ENCODE results near the gene C4orf33. TPM values are rescaled to one million over a fixed set of nuclear protein-coding genes. Genes with fewer than 3 reads are reported as not detected.

C4orf33 gene
- total RNA-seq, 1 experiment from 2014 or later: 8.6 TPM

DNA sequence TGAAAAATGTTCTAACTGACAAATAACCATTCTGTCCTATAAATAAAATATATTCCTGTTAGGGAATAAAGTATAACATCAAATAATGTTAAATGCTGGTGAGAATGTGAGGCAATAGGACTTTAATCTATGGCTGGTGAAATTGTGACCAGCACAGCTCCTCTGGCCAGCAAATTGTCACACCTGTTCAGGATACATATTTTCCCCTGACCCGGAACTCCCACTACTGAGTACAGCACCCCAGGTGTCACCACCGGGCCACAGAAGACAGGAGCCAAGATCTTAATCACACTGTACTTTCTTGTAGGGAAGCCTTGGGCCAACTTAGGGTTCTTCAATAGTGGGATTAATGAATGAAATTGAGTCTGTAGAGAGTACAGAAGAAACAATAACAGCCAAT is 33.2 kb downstream of the C4orf33 start:
- POLR2A ChIA-PET: no interaction called here
- intact Hi-C loops (cut with micrococcal nuclease): no loop called here
- H3K4me3 ChIP-seq (replicated peaks in 1 of 2; ENCODE audit: low read depth in 1 of 2, low read length in 2 of 2): no peak overlapping the region
- no peak overlapping the region for H2AFZ ChIP-seq (ENCODE audit: low read depth, low read length, poor library complexity, severe bottlenecking)
- no peaks in the 10 kb centered on the region for H3K9me2 ChIP-seq (ENCODE audit: insufficient read depth)
- TF ChIP-seq SRF (IDR thresholded peaks at IDR 0.05; ENCODE audit: low read depth) (no peak), CBX3 (IDR thresholded peaks at IDR 0.05; ENCODE audit: low read depth) (no peak), SIN3A (IDR thresholded peaks at IDR 0.05; ENCODE audit: low read depth) (no peak), ZNF274 (IDR thresholded peaks at IDR 0.05; ENCODE audit: low read depth, low read length) (no peak), YY1 (IDR thresholded peaks at IDR 0.05; ENCODE audit: extremely low read depth, insufficient replicate concordance, low read depth, low read length) (no peak), TCF7L2 (IDR thresholded peaks at IDR 0.05; ENCODE audit: borderline replicate concordance, extremely low read depth, insufficient read depth, insufficient read length) (no peak), CEBPB (IDR thresholded peaks at IDR 0.05; ENCODE audit: low read depth) (no peak), EZH2 (IDR thresholded peaks at IDR 0.05) (no peak), EZH2phosphoT487 (IDR thresholded peaks at IDR 0.05; ENCODE audit: borderline replicate concordance) (no peak), FOSL1 (IDR thresholded peaks at IDR 0.05; ENCODE audit: low read depth) (no peak), ZFX (IDR thresholded peaks at IDR 0.05) (no peak), EGR1 (IDR thresholded peaks at IDR 0.05; ENCODE audit: low read depth) (no peak), JUND (IDR thresholded peaks at IDR 0.05) (no peak), POLR2AphosphoS5 (IDR thresholded peaks at IDR 0.05; ENCODE audit: low read depth, low read length) (no peak), RAD21 (IDR thresholded peaks at IDR 0.05; ENCODE audit: low read depth) (no peak), POLR2A (IDR thresholded peaks at IDR 0.05; ENCODE audit: borderline replicate concordance, extremely low read depth, insufficient read depth, insufficient read length) (no peak), SP1 (IDR thresholded peaks at IDR 0.05; ENCODE audit: low read depth) (no peak)
- TF ChIP-seq, protein P1, sequence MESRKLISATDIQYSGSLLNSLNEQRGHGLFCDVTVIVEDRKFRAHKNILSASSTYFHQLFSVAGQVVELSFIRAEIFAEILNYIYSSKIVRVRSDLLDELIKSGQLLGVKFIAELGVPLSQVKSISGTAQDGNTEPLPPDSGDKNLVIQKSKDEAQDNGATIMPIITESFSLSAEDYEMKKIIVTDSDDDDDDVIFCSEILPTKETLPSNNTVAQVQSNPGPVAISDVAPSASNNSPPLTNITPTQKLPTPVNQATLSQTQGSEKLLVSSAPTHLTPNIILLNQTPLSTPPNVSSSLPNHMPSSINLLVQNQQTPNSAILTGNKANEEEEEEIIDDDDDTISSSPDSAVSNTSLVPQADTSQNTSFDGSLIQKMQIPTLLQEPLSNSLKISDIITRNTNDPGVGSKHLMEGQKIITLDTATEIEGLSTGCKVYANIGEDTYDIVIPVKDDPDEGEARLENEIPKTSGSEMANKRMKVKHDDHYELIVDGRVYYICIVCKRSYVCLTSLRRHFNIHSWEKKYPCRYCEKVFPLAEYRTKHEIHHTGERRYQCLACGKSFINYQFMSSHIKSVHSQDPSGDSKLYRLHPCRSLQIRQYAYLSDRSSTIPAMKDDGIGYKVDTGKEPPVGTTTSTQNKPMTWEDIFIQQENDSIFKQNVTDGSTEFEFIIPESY (IDR thresholded peaks at IDR 0.05; ENCODE audit: extremely low read depth, insufficient replicate concordance, low read length): no peak
- TF ChIP-seq, protein P2, sequence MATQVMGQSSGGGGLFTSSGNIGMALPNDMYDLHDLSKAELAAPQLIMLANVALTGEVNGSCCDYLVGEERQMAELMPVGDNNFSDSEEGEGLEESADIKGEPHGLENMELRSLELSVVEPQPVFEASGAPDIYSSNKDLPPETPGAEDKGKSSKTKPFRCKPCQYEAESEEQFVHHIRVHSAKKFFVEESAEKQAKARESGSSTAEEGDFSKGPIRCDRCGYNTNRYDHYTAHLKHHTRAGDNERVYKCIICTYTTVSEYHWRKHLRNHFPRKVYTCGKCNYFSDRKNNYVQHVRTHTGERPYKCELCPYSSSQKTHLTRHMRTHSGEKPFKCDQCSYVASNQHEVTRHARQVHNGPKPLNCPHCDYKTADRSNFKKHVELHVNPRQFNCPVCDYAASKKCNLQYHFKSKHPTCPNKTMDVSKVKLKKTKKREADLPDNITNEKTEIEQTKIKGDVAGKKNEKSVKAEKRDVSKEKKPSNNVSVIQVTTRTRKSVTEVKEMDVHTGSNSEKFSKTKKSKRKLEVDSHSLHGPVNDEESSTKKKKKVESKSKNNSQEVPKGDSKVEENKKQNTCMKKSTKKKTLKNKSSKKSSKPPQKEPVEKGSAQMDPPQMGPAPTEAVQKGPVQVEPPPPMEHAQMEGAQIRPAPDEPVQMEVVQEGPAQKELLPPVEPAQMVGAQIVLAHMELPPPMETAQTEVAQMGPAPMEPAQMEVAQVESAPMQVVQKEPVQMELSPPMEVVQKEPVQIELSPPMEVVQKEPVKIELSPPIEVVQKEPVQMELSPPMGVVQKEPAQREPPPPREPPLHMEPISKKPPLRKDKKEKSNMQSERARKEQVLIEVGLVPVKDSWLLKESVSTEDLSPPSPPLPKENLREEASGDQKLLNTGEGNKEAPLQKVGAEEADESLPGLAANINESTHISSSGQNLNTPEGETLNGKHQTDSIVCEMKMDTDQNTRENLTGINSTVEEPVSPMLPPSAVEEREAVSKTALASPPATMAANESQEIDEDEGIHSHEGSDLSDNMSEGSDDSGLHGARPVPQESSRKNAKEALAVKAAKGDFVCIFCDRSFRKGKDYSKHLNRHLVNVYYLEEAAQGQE (IDR thresholded peaks at IDR 0.05; ENCODE audit: low read depth): no peak
- TF ChIP-seq, protein P3, sequence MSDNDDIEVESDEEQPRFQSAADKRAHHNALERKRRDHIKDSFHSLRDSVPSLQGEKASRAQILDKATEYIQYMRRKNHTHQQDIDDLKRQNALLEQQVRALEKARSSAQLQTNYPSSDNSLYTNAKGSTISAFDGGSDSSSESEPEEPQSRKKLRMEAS (IDR thresholded peaks at IDR 0.05): no peak
- no peak overlapping the region for H3K27ac ChIP-seq (ENCODE audit: low read depth, low read length)
- DNase-seq (ENCODE audit: low read depth, low spot score) (no peak), ATAC-seq (no peak)
- H3K9me3 ChIP-seq (ENCODE audit: control insufficient read depth in 1 of 2, insufficient read depth in 1 of 2, low read depth in 1 of 2, low read length in 2 of 2): no peaks in the 10 kb centered on the region
- no peaks in the 10 kb centered on the region for H4K20me1 ChIP-seq (ENCODE audit: insufficient read depth)
- no peaks in the 10 kb centered on the region for H3K27me3 ChIP-seq (ENCODE audit: insufficient read depth, low read length)
- RAD21 ChIA-PET (ENCODE audit: low non-redundant PET in 1 of 2, low total read pairs in 2 of 2, uncharacterized antibody in 2 of 2, unreplicated experiment in 2 of 2): no interaction called here
- no peaks in the 10 kb centered on the region for H3K79me2 ChIP-seq (ENCODE audit: insufficient read depth, low read length)
- CTCF ChIA-PET: no interaction called here
- no peaks in the 10 kb centered on the region for H3K36me3 ChIP-seq (ENCODE audit: control insufficient read depth in 1 of 2, insufficient read depth in 2 of 2, low read length in 2 of 2)
- BruUV-seq (replicated peaks): no TSS peak
- H3K4me2 ChIP-seq (ENCODE audit: low read length): no peak overlapping the region
- H3K4me1 ChIP-seq (ENCODE audit: control insufficient read depth in 1 of 2, insufficient read depth in 2 of 2, low read length in 2 of 2): no peaks in the 10 kb centered on the region
- no peak overlapping the region for H3K9ac ChIP-seq (ENCODE audit: low read length)
